H9 (cell line): Measurements from ENCODE around the gene MTHFD1L. TPM values are rescaled to one million over a fixed set of nuclear protein-coding genes. Genes with fewer than 3 reads are reported as not detected.

Experiments used
- DNase-seq: peaks from one replicate; pipeline ENCODE4 v3.0.0-alpha.2; 2017
- H2AFZ ChIP-seq: one replicate; pipeline ENCODE4 v1.6.1; 2013; ENCODE audit warnings: mild to moderate bottlenecking, low read length, control low read depth, moderate library complexity
- H2AK5ac ChIP-seq: 2 replicates; pipeline ENCODE4 v1.6.1; 2013; ENCODE audit warnings: low read length, control low read depth, mixed read lengths; ENCODE audit not compliant: insufficient read length
- H2BK120ac ChIP-seq: one replicate; pipeline ENCODE4 v1.6.1; 2013; ENCODE audit warnings: low read depth, mild to moderate bottlenecking, low read length, control low read depth, inconsistent platforms; ENCODE audit not compliant: poor library complexity, severe bottlenecking
- H2BK12ac ChIP-seq: 2 replicates; pipeline ENCODE4 v1.6.1; 2013; ENCODE audit warnings: low read length, control low read depth, mixed read lengths, low read depth; ENCODE audit not compliant: insufficient read length
- H2BK15ac ChIP-seq: 2 replicates; pipeline ENCODE4 v1.6.1; 2013; ENCODE audit warnings: low read depth, low read length, control low read depth
- H2BK20ac ChIP-seq: one replicate; pipeline ENCODE4 v1.6.1; 2013; ENCODE audit warnings: low read depth, mild to moderate bottlenecking, low read length, control low read depth, inconsistent platforms; ENCODE audit not compliant: poor library complexity, severe bottlenecking
- H2BK5ac ChIP-seq: 2 replicates; pipeline ENCODE4 v1.6.1; 2013; ENCODE audit warnings: low read length, control low read depth, mixed read lengths; ENCODE audit not compliant: insufficient read length
- H3K14ac ChIP-seq: 2 replicates; pipeline ENCODE4 v1.6.1; 2013; ENCODE audit warnings: low read length, control low read depth; ENCODE audit not compliant: insufficient read depth
- H3K18ac ChIP-seq: 2 replicates; pipeline ENCODE4 v1.6.1; 2013; ENCODE audit warnings: low read depth, mild to moderate bottlenecking, mixed read lengths, low read length, control low read depth; ENCODE audit not compliant: insufficient read length
- H3K23ac ChIP-seq: 2 replicates; pipeline ENCODE4 v1.6.1; 2013; ENCODE audit warnings: low read length, control low read depth, mixed read lengths, low read depth; ENCODE audit not compliant: insufficient read length
- H3K23me2 ChIP-seq: 2 replicates; pipeline ENCODE4 v1.6.1; 2013; ENCODE audit warnings: low read depth, mild to moderate bottlenecking, mixed read lengths, low read length, control low read depth; ENCODE audit not compliant: insufficient read length, poor library complexity, severe bottlenecking
- H3K27ac ChIP-seq: 2 replicates; pipeline ENCODE4 v1.5.1; 2013; ENCODE audit warnings: low read length, control low read depth, mixed read lengths, low read depth; ENCODE audit not compliant: insufficient read length
- H3K27me3 ChIP-seq: 2 replicates; pipeline ENCODE4 v1.6.1; 2013; ENCODE audit warnings: low read length, control low read depth, inconsistent platforms; ENCODE audit not compliant: insufficient read depth
- H3K4ac ChIP-seq: 2 replicates; pipeline ENCODE4 v1.6.1; 2013; ENCODE audit warnings: low read depth, mild to moderate bottlenecking, control low read depth, inconsistent platforms, low read length, moderate library complexity
- H3K4me1 ChIP-seq: 2 replicates; pipeline ENCODE4 v1.6.1; 2013; ENCODE audit warnings: low read length, control low read depth, inconsistent platforms; ENCODE audit not compliant: insufficient read depth
- H3K4me2 ChIP-seq: 2 replicates; pipeline ENCODE4 v1.6.1; 2013; ENCODE audit warnings: low read length, control low read depth, mixed read lengths; ENCODE audit not compliant: insufficient read length, insufficient read depth
- H3K56ac ChIP-seq: 2 replicates; pipeline ENCODE4 v1.6.1; 2013; ENCODE audit warnings: low read depth, mild to moderate bottlenecking, mixed read lengths, low read length, control low read depth; ENCODE audit not compliant: insufficient read length
- H3K79me1 ChIP-seq: 2 replicates; pipeline ENCODE4 v1.6.1; 2013; ENCODE audit warnings: low read depth, mild to moderate bottlenecking, moderate library complexity, low read length, control low read depth, inconsistent platforms; ENCODE audit not compliant: insufficient read depth, poor library complexity, severe bottlenecking
- H3K79me2 ChIP-seq: 2 replicates; pipeline ENCODE4 v1.6.1; 2013; ENCODE audit warnings: low read length, control low read depth, inconsistent platforms; ENCODE audit not compliant: insufficient read depth
- H3K9ac ChIP-seq: 2 replicates; pipeline ENCODE4 v1.6.1; 2013; ENCODE audit warnings: low read length, control low read depth, mixed read lengths; ENCODE audit not compliant: insufficient read length; ENCODE audit errors: extremely low read depth
- H3K9me3 ChIP-seq: one replicate; pipeline ENCODE4 v1.6.1; 2013; ENCODE audit warnings: low read depth, low read length, inconsistent platforms; ENCODE audit not compliant: control insufficient read depth
- H3T11ph ChIP-seq: one replicate; pipeline ENCODE4 v1.6.1; 2013; ENCODE audit warnings: mild to moderate bottlenecking, low read length, control low read depth, inconsistent platforms
- H4K20me1 ChIP-seq: one replicate; pipeline ENCODE4 v1.6.1; 2013; ENCODE audit not compliant: control insufficient read depth, insufficient read length, insufficient read depth
- H4K5ac ChIP-seq: 2 replicates; pipeline ENCODE4 v1.6.1; 2013; ENCODE audit warnings: low read depth, mild to moderate bottlenecking, mixed read lengths, low read length, control low read depth; ENCODE audit not compliant: insufficient read length
- H4K8ac ChIP-seq: replicated peaks from 2 replicates; pipeline ENCODE4 v1.6.1; 2013; ENCODE audit warnings: low read length, control low read depth, mixed read lengths, low read depth; ENCODE audit not compliant: insufficient read length
- H4K91ac ChIP-seq: 2 replicates; pipeline ENCODE4 v1.6.1; 2013; ENCODE audit warnings: low read depth, mild to moderate bottlenecking, moderate library complexity, mixed read lengths, low read length, control low read depth; ENCODE audit not compliant: insufficient read length
- H3K27ac Mint-ChIP-seq, 3 experiments: 2 replicates in 2 of 3; 3 replicates in 1 of 3; pipeline ENCODE4 v1.8.0; 2020 to 2021; ENCODE audit warnings: mixed read lengths in 3 of 3, mild to moderate bottlenecking in 1 of 3, moderate library complexity in 1 of 3
- H3K27me3 Mint-ChIP-seq: 2 replicates; pipeline ENCODE4 v1.8.0; 2021; ENCODE audit warnings: low read depth, mild to moderate bottlenecking, moderate library complexity, mixed read lengths
- H3K36me3 Mint-ChIP-seq, 3 experiments: 2 replicates in 2 of 3; 3 replicates in 1 of 3; pipeline ENCODE4 v1.8.0; 2020 to 2021; ENCODE audit warnings: low read depth in 3 of 3, mixed read lengths in 3 of 3; ENCODE audit not compliant: insufficient read depth in 1 of 3
- H3K4me1 Mint-ChIP-seq, 2 experiments: 2 replicates each; pipeline ENCODE4 v1.8.0; 2020; ENCODE audit warnings: mixed read lengths in 2 of 2
- H3K4me3 Mint-ChIP-seq, 2 experiments: 2 replicates in 1 of 2; 3 replicates in 1 of 2; pipeline ENCODE4 v1.8.0; 2020 to 2021; ENCODE audit warnings: mild to moderate bottlenecking in 2 of 2, mixed read lengths in 2 of 2, moderate library complexity in 1 of 2
- H3K9me3 Mint-ChIP-seq, 2 experiments: 2 replicates in 1 of 2; 3 replicates in 1 of 2; pipeline ENCODE4 v1.8.0; 2020; ENCODE audit warnings: mild to moderate bottlenecking in 2 of 2, mixed read lengths in 2 of 2, moderate library complexity in 1 of 2
- WGBS: extraction: QIAGEN DNeasy Blood & Tissue Kit; methylation state at CpG from one replicate; pipeline ENCODE4 v1.1.7; 2013; ENCODE audit warnings: missing lambda C conversion rate, low lambda C conversion rate, mixed read lengths; ENCODE audit not compliant: insufficient read length; ENCODE audit errors: extremely low coverage; 5-methylcytosine and 5-hydroxymethylcytosine counted together
- total RNA-seq: library from RNA; stranded (reverse); gene quantifications from 2 replicates; pipeline ENCODE4 v1.2.1, GENCODE V29; 2021
- TF ChIP-seq, protein P1 (sequence below): fragments of 200-600 bp; sonication (generic); conservative IDR thresholded peaks from 3 replicates; pipeline ENCODE4 v1.8.0; 2021; ENCODE audit warnings: antibody characterized with exemption, mild to moderate bottlenecking

MTHFD1L gene
- total RNA-seq, 1 experiment from 2014 or later, result 90.2 TPM

DNA sequence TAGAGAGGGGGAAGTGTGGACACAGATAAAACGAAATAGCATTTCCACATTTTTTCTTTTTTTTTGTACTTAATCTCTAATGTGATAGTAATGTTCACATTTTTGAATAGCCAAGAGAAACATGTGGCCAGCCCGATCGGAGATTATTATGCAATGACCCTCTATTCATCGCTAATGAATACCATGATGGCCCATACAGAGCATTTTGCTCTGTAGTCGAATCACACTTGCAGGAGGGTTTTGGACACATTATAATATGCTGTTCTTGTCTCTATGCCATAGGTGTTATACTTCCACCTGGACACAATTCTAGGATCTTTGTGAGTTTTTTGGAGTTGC is 60.1 kb downstream of the MTHFD1L start:
- H4K5ac ChIP-seq, result no peak overlapping the region
- H3K4me1 ChIP-seq, result no peaks in the 10 kb centered on the region
- H3K4ac ChIP-seq, result no peak overlapping the region
- no peaks in the 10 kb centered on the region for H3K27me3 ChIP-seq
- H3K4me3 Mint-ChIP-seq, result no peak overlapping the region
- H3K9me3 Mint-ChIP-seq, result no peaks in the 10 kb centered on the region
- no peak overlapping the region for H3K56ac ChIP-seq
- no peak overlapping the region for H2BK15ac ChIP-seq
- H3K23ac ChIP-seq, result no peak overlapping the region
- H3K9me3 ChIP-seq, result no peaks in the 10 kb centered on the region
- DNase-seq, result no peak
- no peak overlapping the region for H4K91ac ChIP-seq
- H3K4me2 ChIP-seq, result no peak overlapping the region
- no peak overlapping the region for H3T11ph ChIP-seq
- no peaks in the 10 kb centered on the region for H3K79me2 ChIP-seq
- no peak overlapping the region for H2BK120ac ChIP-seq
- H3K18ac ChIP-seq, result no peak overlapping the region
- no peak overlapping the region for H3K27ac ChIP-seq
- no peaks in the 10 kb centered on the region for H3K27me3 Mint-ChIP-seq
- H4K8ac ChIP-seq, result no peak overlapping the region
- no peak overlapping the region for H3K14ac ChIP-seq
- TF ChIP-seq, protein P1, sequence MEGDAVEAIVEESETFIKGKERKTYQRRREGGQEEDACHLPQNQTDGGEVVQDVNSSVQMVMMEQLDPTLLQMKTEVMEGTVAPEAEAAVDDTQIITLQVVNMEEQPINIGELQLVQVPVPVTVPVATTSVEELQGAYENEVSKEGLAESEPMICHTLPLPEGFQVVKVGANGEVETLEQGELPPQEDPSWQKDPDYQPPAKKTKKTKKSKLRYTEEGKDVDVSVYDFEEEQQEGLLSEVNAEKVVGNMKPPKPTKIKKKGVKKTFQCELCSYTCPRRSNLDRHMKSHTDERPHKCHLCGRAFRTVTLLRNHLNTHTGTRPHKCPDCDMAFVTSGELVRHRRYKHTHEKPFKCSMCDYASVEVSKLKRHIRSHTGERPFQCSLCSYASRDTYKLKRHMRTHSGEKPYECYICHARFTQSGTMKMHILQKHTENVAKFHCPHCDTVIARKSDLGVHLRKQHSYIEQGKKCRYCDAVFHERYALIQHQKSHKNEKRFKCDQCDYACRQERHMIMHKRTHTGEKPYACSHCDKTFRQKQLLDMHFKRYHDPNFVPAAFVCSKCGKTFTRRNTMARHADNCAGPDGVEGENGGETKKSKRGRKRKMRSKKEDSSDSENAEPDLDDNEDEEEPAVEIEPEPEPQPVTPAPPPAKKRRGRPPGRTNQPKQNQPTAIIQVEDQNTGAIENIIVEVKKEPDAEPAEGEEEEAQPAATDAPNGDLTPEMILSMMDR, result no peak
- WGBS, result no CpG with 5 or more reads among the region's 5 CpGs
- H2AFZ ChIP-seq, result no peak overlapping the region
- H2BK20ac ChIP-seq, result no peak overlapping the region
- H3K23me2 ChIP-seq, result no peaks in the 10 kb centered on the region
- no peak overlapping the region for H3K27ac Mint-ChIP-seq
- no peak overlapping the region for H2BK12ac ChIP-seq
- no peak overlapping the region for H2BK5ac ChIP-seq
- no peaks in the 10 kb centered on the region for H3K4me1 Mint-ChIP-seq
- H3K79me1 ChIP-seq, result no peaks in the 10 kb centered on the region
- H2AK5ac ChIP-seq, result no peak overlapping the region
- no peak overlapping the region for H3K9ac ChIP-seq
- peaks cover 23 to 61% (median 50%) of the 10 kb centered on the region in 3 experiments; a peak in 6 of 7 replicates for H3K36me3 Mint-ChIP-seq
- no peaks in the 10 kb centered on the region for H4K20me1 ChIP-seq
